Measurements from ENCODE around the gene ATP1A2. TPM values are rescaled to one million over a fixed set of nuclear protein-coding genes. Genes with fewer than 3 reads are reported as not detected.

The ATP1A2 gene
- 1 to 10 TPM in 6 of 9 donors, under 1 TPM in 3; 0.47 to 3.6 (median 1.4) TPM for total RNA-seq
- polyA plus RNA-seq, result 1 to 10 TPM in 2 of 3 donors, under 1 TPM in 1; 0.99 to 4.5 (median 2.7) TPM
- long read RNA-seq, donor 1, result 0 reads
- long read RNA-seq, donor 2, result 0 reads
- long read RNA-seq, donor 3, partial matches to known transcripts, result 0 of 1 reads
- long read RNA-seq, donor 3, other reads (novel, unspliced or antisense), result 0 of 1 reads
- long read RNA-seq, donor 4, result 0 reads
- long read RNA-seq, donor 5, full-length matches to known transcripts, result 1 of 1 reads
- long read RNA-seq, donor 5, partial matches to known transcripts, result 0 of 1 reads
- long read RNA-seq, donor 5, other reads (novel, unspliced or antisense), result 0 of 1 reads
- long read RNA-seq, donor 6, result 0 reads
- long read RNA-seq, donor 7, result 0 reads
- long read RNA-seq, donor 8, result 0 reads
- long read RNA-seq, donor 9, result 0 reads
- long read RNA-seq, donor 10, result 0 reads

- H3K27ac ChIP-seq, result no peak within 1 kb of the TSS
- no peaks in the 10 kb centered on the region for H3K36me3 ChIP-seq (replicated peaks in 1 of 2)
- no peaks in the 10 kb centered on the region for H3K4me1 ChIP-seq (replicated peaks in 1 of 2)
- intact Hi-C loops (cut with DNase I), result no loop called here
- no peak for DNase-seq
- no peaks in the 10 kb centered on the region for H3K9me3 ChIP-seq (replicated peaks in 1 of 3)
- H3K4me3 ChIP-seq, result no peak within 1 kb of the TSS
- 50 to 59% (median 56%) methylated on average over 15 to 16 of the region's 16 CpGs for WGBS, 4 donors
- no peaks in the 10 kb centered on the region for H3K27me3 ChIP-seq
- TF ChIP-seq CTCF (IDR thresholded peaks at IDR 0.05) (no peak), POLR2A (IDR thresholded peaks at IDR 0.05) (no peak)
These were observed at the start of gene ATP1A2 for GRCh38 chr1:160115545-160116282. Gene ATP1A2 (plus strand): TSS chr1:160115759. CDS start chr1:160115862, 103 bp downstream.

GRCh38 chr1:160066829-160067745, 48.5 kb upstream of the ATP1A2 start:
- no peak overlapping the region for H3K27ac ChIP-seq
- H3K4me1 ChIP-seq (replicated peaks in 1 of 2), result peaks cover 0 to 7% of the 10 kb centered on the region in 2 donors
- H3K27me3 ChIP-seq, result peaks cover 6% of the 10 kb centered on the region
- H3K4me3 ChIP-seq, result no peak overlapping the region
- H3K9me3 ChIP-seq (replicated peaks in 1 of 3), result no peaks in the 10 kb centered on the region
- intact Hi-C loops (cut with DNase I), result no loop called here
- WGBS, 4 donors, result 53 to 66% (median 61%) methylated on average over 6 of the region's 6 CpGs
- TF ChIP-seq POLR2A (IDR thresholded peaks at IDR 0.05), result no peak
- no peak for TF ChIP-seq CTCF (IDR thresholded peaks at IDR 0.05)
- no peak for DNase-seq
- H3K36me3 ChIP-seq (replicated peaks in 1 of 2), result no peaks in the 10 kb centered on the region

GRCh38 chr1:160068225-160068624, 47.3 kb upstream of the ATP1A2 start:
- Histone ChIP-seq H3K4me1 (replicated peaks in 1 of 2) (peaks cover 0 to 7% of the 10 kb centered on the region in 2 donors), H3K9me3 (replicated peaks in 1 of 3) (no peaks in the 10 kb centered on the region), H3K27ac (no peak overlapping the region), H3K36me3 (replicated peaks in 1 of 2) (no peaks in the 10 kb centered on the region), H3K27me3 (no peaks in the 10 kb centered on the region), H3K4me3 (no peak overlapping the region)
- no peak for DNase-seq
- intact Hi-C loops (cut with DNase I), result no loop called here
- WGBS, 4 donors, result 66 to 86% (median 73%) methylated on average over 4 to 5 of the region's 5 CpGs
- TF ChIP-seq POLR2A (IDR thresholded peaks at IDR 0.05), result no peak
- TF ChIP-seq CTCF (IDR thresholded peaks at IDR 0.05), result no peak
